GM08714 (cell line): ENCODE data around the gene ITPK1.
A peak's percentile ranks its signal among the peaks of the same experiment; 100 is the strongest.
"Not testable (repeated sequence)": the region's sequence is repeated elsewhere in the genome, so short reads cannot be mapped to it uniquely, and the experiment has no call there.

Source experiments
- H3K4me3 ChIP-seq: fragments of 200-500 bp; sonication (Bioruptor generic); 2 replicates; pipeline ENCODE4 v1.5.1; 2014; ENCODE audit warnings: mild to moderate bottlenecking, low read length, inconsistent platforms
- ZNF274 ChIP-seq: IDR thresholded peaks from 2 replicates; pipeline ENCODE4 v1.6.1; 2012; ENCODE audit warnings: mild to moderate bottlenecking, low read depth, low read length

The ITPK1 gene

GRCh38 chr14:93075891-93076290 is 39.8 kb downstream of the ITPK1 start:
- no peak for TF ChIP-seq ZNF274
- no peak overlapping the region for H3K4me3 ChIP-seq

GRCh38 chr14:93073910-93074769 is 41.6 kb downstream of the ITPK1 start:
- no peak for TF ChIP-seq ZNF274
- peak overlapping the region; percentile 6; the same call in 1 of the 2 replicates for H3K4me3 ChIP-seq

GRCh38 chr14:93073358-93073707 is 42.4 kb downstream of the ITPK1 start:
- no peak for TF ChIP-seq ZNF274

GRCh38 chr14:93072659-93073357 is 42.9 kb downstream of the ITPK1 start:
- no peak for TF ChIP-seq ZNF274
- no peak overlapping the region for H3K4me3 ChIP-seq

More at GRCh38 chr14:93073358-93073707, 42.4 kb downstream of the ITPK1 start:
- no peak overlapping the region; the same call in 1 of the 2 replicates for H3K4me3 ChIP-seq

- H3K4me3 ChIP-seq: no peak overlapping the region
- no peak for TF ChIP-seq ZNF274
Measured at GRCh38 chr14:93068711-93069110, 47.0 kb downstream of the ITPK1 start.

- no peak for TF ChIP-seq ZNF274
- H3K4me3 ChIP-seq: no peak overlapping the region
Measured at GRCh38 chr14:93067088-93067487, 48.6 kb downstream of the ITPK1 start.

- no peak for TF ChIP-seq ZNF274
- H3K4me3 ChIP-seq: no peak overlapping the region
Measured at GRCh38 chr14:93065272-93065730, 50.4 kb downstream of the ITPK1 start.

- no peak overlapping the region for H3K4me3 ChIP-seq
- no peak for TF ChIP-seq ZNF274
Measured at GRCh38 chr14:93064411-93065271, 51.1 kb downstream of the ITPK1 start.

GRCh38 chr14:93063393-93063792 is 52.3 kb downstream of the ITPK1 start:
- H3K4me3 ChIP-seq: no peak overlapping the region
- TF ChIP-seq ZNF274: no peak

GRCh38 chr14:93062890-93063289 is 52.8 kb downstream of the ITPK1 start:
- no peak overlapping the region for H3K4me3 ChIP-seq
- TF ChIP-seq ZNF274: no peak

GRCh38 chr14:93062013-93062412 is 53.7 kb downstream of the ITPK1 start:
- not testable (repeated sequence) for H3K4me3 ChIP-seq

GRCh38 chr14:93061380-93062012 is 54.2 kb downstream of the ITPK1 start:
- TF ChIP-seq ZNF274: no peak

GRCh38 chr14:93060841-93061240 is 54.9 kb downstream of the ITPK1 start:
- TF ChIP-seq ZNF274: no peak

More at GRCh38 chr14:93061380-93062012, 54.2 kb downstream of the ITPK1 start:
- H3K4me3 ChIP-seq: no peak overlapping the region

More at GRCh38 chr14:93060841-93061240, 54.9 kb downstream of the ITPK1 start:
- H3K4me3 ChIP-seq: no peak overlapping the region
